ENCODE results near the gene IRF2BPL. TPM values are rescaled to one million over a fixed set of nuclear protein-coding genes. Genes with fewer than 3 reads are reported as not detected.

Gene IRF2BPL
- total RNA-seq, 2 experiments from 2014 or later: 36.2 to 37.7 TPM

GRCh38 chr14:77032491-77032843 is 4.0 kb upstream of the IRF2BPL start:
- intact Hi-C loops (cut with micrococcal nuclease): loop anchor here (2.0 kb wide), 1 partner anchor 72 kb away; no protein-coding TSS in a partner anchor
- peak overlapping the region; percentile 98 for H3K27ac Mint-ChIP-seq
- ChIA-PET POLR2A (interaction anchor here (0.7 to 3.8 kb wide), 9 partner anchors 8 to 158 kb away, joined by 3 to 19 read pairs (median 4); no protein-coding TSS in a partner anchor), CTCF (interaction anchor here (0.7 to 1.5 kb wide), 7 partner anchors 8 to 119 kb away, joined by 3 to 5 read pairs (median 3); no protein-coding TSS in a partner anchor)
- peak overlapping the region; percentile 87 for H3K4me3 Mint-ChIP-seq
- no peaks in the 10 kb centered on the region for H3K9me3 Mint-ChIP-seq
- peaks cover 5% of the 10 kb centered on the region for H3K36me3 Mint-ChIP-seq (ENCODE audit: low read depth)
- H3K4me1 Mint-ChIP-seq (ENCODE audit: low read depth): peaks cover 57% of the 10 kb centered on the region
- ATAC-seq: no peak
- no peak for DNase-seq
- TF ChIP-seq CTCF (IDR thresholded peaks at IDR 0.05): no peak
- no peaks in the 10 kb centered on the region for H3K27me3 Mint-ChIP-seq

- peaks cover 52% of the 10 kb centered on the region for H3K4me1 Mint-ChIP-seq (ENCODE audit: low read depth)
These were observed 3.4 kb upstream of the IRF2BPL start for GRCh38 chr14:77031759-77032490.

GRCh38 chr14:77027538-77028383 is 747 bp downstream of the IRF2BPL start:
- Mint-ChIP-seq H3K27ac (peak overlapping the region; percentile 81), H3K36me3 (ENCODE audit: low read depth) (peaks cover 27% of the 10 kb centered on the region), H3K4me1 (ENCODE audit: low read depth) (peaks cover 60% of the 10 kb centered on the region)

More at GRCh38 chr14:77031759-77032490, 3.4 kb upstream of the IRF2BPL start:
- peaks cover 5% of the 10 kb centered on the region for H3K36me3 Mint-ChIP-seq (ENCODE audit: low read depth)
- intact Hi-C loops (cut with micrococcal nuclease): loop anchor here (2.0 kb wide), 1 partner anchor 71 kb away; no protein-coding TSS in a partner anchor
- H3K9me3 Mint-ChIP-seq: no peaks in the 10 kb centered on the region
- peak overlapping the region; percentile 98 for H3K27ac Mint-ChIP-seq
- TF ChIP-seq CTCF (IDR thresholded peaks at IDR 0.05): no peak
- CTCF ChIA-PET: interaction anchor here (0.7 to 2.2 kb wide), 8 partner anchors 8 to 119 kb away, joined by 3 to 6 read pairs (median 4); no protein-coding TSS in a partner anchor
- DNase-seq (no peak), ATAC-seq (no peak)
- H3K27me3 Mint-ChIP-seq: no peaks in the 10 kb centered on the region
- peak overlapping the region; percentile 87 for H3K4me3 Mint-ChIP-seq
- POLR2A ChIA-PET: interaction anchor here (0.6 to 3.8 kb wide), 10 partner anchors 7 to 157 kb away, joined by 3 to 19 read pairs (median 4); no protein-coding TSS in a partner anchor

GRCh38 chr14:77026930-77027537 is 1.5 kb downstream of the IRF2BPL start:
- ChIA-PET CTCF (interaction anchor here (0.9 to 4.8 kb wide), 10 partner anchors 13 to 151 kb away, joined by 3 to 36 read pairs (median 6); no protein-coding TSS in a partner anchor), POLR2A (interaction anchor here (0.7 to 4.5 kb wide), 16 partner anchors 10 to 108 kb away, joined by 3 to 36 read pairs (median 4); no protein-coding TSS in a partner anchor)
- no peaks in the 10 kb centered on the region for H3K9me3 Mint-ChIP-seq
- H3K27me3 Mint-ChIP-seq: no peaks in the 10 kb centered on the region
- H3K36me3 Mint-ChIP-seq (ENCODE audit: low read depth): peaks cover 27% of the 10 kb centered on the region
- intact Hi-C loops (cut with micrococcal nuclease): no loop called here
- DNase-seq (peak; percentile 46), ATAC-seq (no peak)
- peaks cover 60% of the 10 kb centered on the region for H3K4me1 Mint-ChIP-seq (ENCODE audit: low read depth)
- TF ChIP-seq CTCF (IDR thresholded peaks at IDR 0.05): no peak
- peak overlapping the region; percentile 61 for H3K27ac Mint-ChIP-seq
- H3K4me3 Mint-ChIP-seq: peak overlapping the region; percentile 97

More at GRCh38 chr14:77027538-77028383, 747 bp downstream of the IRF2BPL start:
- CTCF ChIA-PET: interaction anchor here (0.7 to 4.8 kb wide), 15 partner anchors 12 to 152 kb away, joined by 3 to 36 read pairs (median 4); no protein-coding TSS in a partner anchor
- H3K27me3 Mint-ChIP-seq: no peaks in the 10 kb centered on the region
- POLR2A ChIA-PET: interaction anchor here (0.7 to 4.5 kb wide), 19 partner anchors 9 to 109 kb away, joined by 3 to 36 read pairs (median 4); no protein-coding TSS in a partner anchor
- DNase-seq (peak; percentile 79), ATAC-seq (peak; percentile 24)
- H3K9me3 Mint-ChIP-seq: no peaks in the 10 kb centered on the region
- peak overlapping the region; percentile 97 for H3K4me3 Mint-ChIP-seq
- TF ChIP-seq CTCF (IDR thresholded peaks at IDR 0.05): no peak
- intact Hi-C loops (cut with micrococcal nuclease): no loop called here
